B cell (primary cell): ENCODE data around the gene MSH3. TPM values are rescaled to one million over a fixed set of nuclear protein-coding genes. Genes with fewer than 3 reads are reported as not detected.

Experiments
- ATAC-seq: fragments of 200-7000 bp; cut with Tn5 transposase; one replicate; pipeline ENCODE4 v1.10.0; 2021; ENCODE audit warnings: low read depth, mild to moderate bottlenecking, moderate number of reproducible peaks, moderate library complexity
- CTCF ChIA-PET: fragments of 350-600 bp; sonication (Branson Sonifier 250); formaldehyde crosslinking; loops from one replicate; lab custom pipeline; 2021; ENCODE audit warnings: antibody characterized with exemption, inconsistent platforms; lab: Charles Lee
- POLR2A ChIA-PET: fragments of 350-600 bp; sonication (Branson Sonifier 250); formaldehyde crosslinking; loops from one replicate; lab custom pipeline; 2021; ENCODE audit warnings: antibody characterized with exemption; lab: Charles Lee
- DNase-seq: peaks from one replicate; pipeline ENCODE4 v3.0.0; 2013
- H2AFZ ChIP-seq: 2 replicates; pipeline ENCODE4 v1.6.1; 2012; ENCODE audit warnings: mild to moderate bottlenecking, low read depth, low read length; ENCODE audit not compliant: insufficient read depth, poor library complexity, severe bottlenecking
- H3K27ac ChIP-seq, 2 donors: 1 replicate in 1 of 2; 2 replicates in 1 of 2; pipeline ENCODE4 v1.5.1; 2012 to 2013; ENCODE audit warnings: low read length in 2 of 2, mild to moderate bottlenecking in 2 of 2, moderate library complexity in 1 of 2
- H3K27me3 ChIP-seq, 4 experiments: fragments of 200-600 bp in 1 of 4; sonication (generic) in 1 of 4; replicated peaks in 1 of 4; 1 replicate in 2 of 4; 2 replicates in 2 of 4; pipeline versions ENCODE4 v1.6.1 to v1.7.0; 2013 to 2016; ENCODE audit warnings: low read length in 3 of 4, mild to moderate bottlenecking in 2 of 4, mixed read lengths in 1 of 4, moderate library complexity in 1 of 4; ENCODE audit not compliant: insufficient read depth in 4 of 4, control insufficient read depth in 3 of 4; ENCODE audit errors: control extremely low read depth in 1 of 4
- H3K36me3 ChIP-seq, 2 experiments: replicated peaks in 1 of 2; 1 replicate in 1 of 2; 2 replicates in 1 of 2; pipeline versions ENCODE4 v1.6.1 to v1.7.1; 2013; ENCODE audit warnings: low read length in 1 of 2; ENCODE audit not compliant: insufficient read depth in 2 of 2, control insufficient read depth in 1 of 2; ENCODE audit errors: control extremely low read depth in 1 of 2, extremely low read depth in 1 of 2
- H3K4me1 ChIP-seq, 2 donors: fragments of 200-600 bp in 1 of 2; sonication (generic) in 1 of 2; 1 replicate in 1 of 2; 2 replicates in 1 of 2; pipeline versions ENCODE4 v1.5.1 to v1.6.1; 2013 to 2017; ENCODE audit warnings: low read length in 2 of 2; ENCODE audit not compliant: control insufficient read depth in 2 of 2, insufficient read depth in 2 of 2
- H3K4me2 ChIP-seq: replicated peaks from 2 replicates; pipeline ENCODE3; 2012; ENCODE audit warnings: mild to moderate bottlenecking, low read depth, low read length; ENCODE audit not compliant: poor library complexity, severe bottlenecking
- H3K4me3 ChIP-seq, 5 experiments: fragments of 200-600 bp in 1 of 5; sonication (generic) in 1 of 5; 1 replicate in 3 of 5; 2 replicates in 2 of 5; pipeline versions ENCODE4 v1.5.1 to v1.7.0; 2011 to 2016; ENCODE audit warnings: low read length in 4 of 5, mild to moderate bottlenecking in 4 of 5, low read depth in 2 of 5, control low read depth in 1 of 5, moderate library complexity in 1 of 5; ENCODE audit not compliant: insufficient read depth in 1 of 5; ENCODE audit errors: control extremely low read depth in 1 of 5, extremely low read depth in 1 of 5
- H3K79me2 ChIP-seq: fragments of 200-600 bp; sonication (generic); one replicate; pipeline ENCODE4 v1.6.0; 2016; ENCODE audit warnings: low read length; ENCODE audit not compliant: control insufficient read depth, insufficient read depth
- H3K9ac ChIP-seq: fragments of 200-600 bp; sonication (generic); 2 replicates; pipeline ENCODE4 v1.6.1; 2017; ENCODE audit warnings: mild to moderate bottlenecking, low read length, moderate library complexity
- H3K9me3 ChIP-seq, 3 donors: one replicate each; pipeline versions ENCODE4 v1.6.1 to v1.7.1; 2013; ENCODE audit warnings: low read length in 2 of 3; ENCODE audit not compliant: control insufficient read depth in 2 of 3, insufficient read depth in 1 of 3; ENCODE audit errors: control extremely low read depth in 1 of 3
- H4K20me1 ChIP-seq: 2 replicates; pipeline ENCODE4 v1.6.0; 2012; ENCODE audit warnings: mild to moderate bottlenecking, low read length; ENCODE audit not compliant: insufficient read depth, control insufficient read depth, poor library complexity, severe bottlenecking
- H3K27ac Mint-ChIP-seq: one replicate; pipeline ENCODE4 v1.8.0; 2021; ENCODE audit warnings: mixed read lengths
- H3K27me3 Mint-ChIP-seq: one replicate; pipeline ENCODE4 v1.8.0; 2021; ENCODE audit warnings: mixed read lengths
- H3K4me1 Mint-ChIP-seq: one replicate; pipeline ENCODE4 v1.8.0; 2021; ENCODE audit warnings: mixed read lengths
- H3K4me3 Mint-ChIP-seq: one replicate; pipeline ENCODE4 v1.8.0; 2021; ENCODE audit warnings: mixed read lengths
- H3K9me3 Mint-ChIP-seq: one replicate; pipeline ENCODE4 v1.8.0; 2022; ENCODE audit warnings: mixed read lengths; ENCODE audit not compliant: insufficient read depth
- CTCF ChIP-seq: fragments of 200-600 bp; IDR thresholded peaks from one replicate; pipeline ENCODE4 v1.8.0; 2022; ENCODE audit warnings: antibody characterized with exemption, mild to moderate bottlenecking
- EZH2 ChIP-seq: IDR thresholded peaks from 2 replicates; pipeline ENCODE4 v1.6.1; 2012; ENCODE audit warnings: borderline replicate concordance, low read depth, mild to moderate bottlenecking, moderate library complexity, low read length; ENCODE audit not compliant: insufficient read depth, poor library complexity, severe bottlenecking
- WGBS: methylation state at CpG from one replicate; pipeline ENCODE4 v1.1.5; 2013; ENCODE audit warnings: missing lambda C conversion rate; ENCODE audit not compliant: insufficient coverage; 5-methylcytosine and 5-hydroxymethylcytosine counted together
- intact Hi-C: fragments of 100-400 bp; cut with micrococcal nuclease; formaldehyde crosslinking; loops from one replicate; pipeline ENCODE4 v1.10.0; 2022
- polyA plus RNA-seq: library from polyadenylated mRNA; depleted of rRNA; stranded (reverse); fragments of >200 nt; gene quantifications from 2 replicates; pipeline ENCODE4 v1.2.3, GENCODE V29; 2012
- total RNA-seq, 2 donors: library from RNA; stranded (reverse); fragments of 120-200 nt in 1 of 2; gene quantifications; 1 replicate in 1 of 2; 2 replicates in 1 of 2; pipeline versions ENCODE4 v1.2.3 to v1.2.4, GENCODE V29; 2013 to 2022

Gene MSH3
- total and polyA plus RNA-seq, 2 donors (not counting 1 experiment from before 2014, with no cell fraction given): 3.5 to 26.3 TPM

GRCh38 chr5:80754900-80755299, 100.4 kb downstream of the MSH3 start:
- intact Hi-C loops: no loop called here
- peak overlapping the region; percentile 63 for H3K4me2 ChIP-seq

GRCh38 chr5:80755626-80756025, 101.2 kb downstream of the MSH3 start:
- TF ChIP-seq CTCF: no peak
- TF ChIP-seq EZH2: no peak
- Mint-ChIP-seq H3K4me1 (peaks cover 20% of the 10 kb centered on the region), H3K27ac (peak overlapping the region; percentile 73), H3K27me3 (no peaks in the 10 kb centered on the region), H3K4me3 (peak overlapping the region; percentile 79), H3K9me3 (peaks cover 2% of the 10 kb centered on the region)
- Histone ChIP-seq H3K79me2 (no peaks in the 10 kb centered on the region), H3K27ac (peak overlapping the region; percentile 7 to 44), H3K4me2 (peak overlapping the region; percentile 63), H3K27me3 (no peaks in the 10 kb centered on the region), H3K9me3 (no peaks in the 10 kb centered on the region), H3K4me3 (peak overlapping the region in 1 of 5 experiments; percentile 25), H3K4me1 (peaks cover 15 to 21% of the 10 kb centered on the region in 2 donors), H4K20me1 (no peaks in the 10 kb centered on the region), H2AFZ (peak overlapping the region; percentile 24), H3K36me3 (peaks cover 0 to 4% of the 10 kb centered on the region in 2 experiments), H3K9ac (peak overlapping the region; percentile 44)
- intact Hi-C loops: no loop called here
- WGBS: 0% methylated on average over 1 of the region's 3 CpGs
- DNase-seq (peak; percentile 6), ATAC-seq (peak; percentile 41)
- POLR2A ChIA-PET: no interaction called here
- CTCF ChIA-PET: no interaction called here

More at GRCh38 chr5:80754900-80755299, 100.4 kb downstream of the MSH3 start:
- peak overlapping the region; percentile 36 for H2AFZ ChIP-seq
- H4K20me1 ChIP-seq: no peaks in the 10 kb centered on the region
- peak overlapping the region in 2 of 5 experiments; percentile 3 to 25 for H3K4me3 ChIP-seq
- peak overlapping the region; percentile 44 for H3K9ac ChIP-seq
- no peaks in the 10 kb centered on the region for H3K79me2 ChIP-seq
- no peaks in the 10 kb centered on the region for H3K27me3 ChIP-seq
- H3K27ac ChIP-seq: peak overlapping the region in 1 of 2 donors; percentile 44
- TF ChIP-seq EZH2: no peak
- no peak for TF ChIP-seq CTCF
- ATAC-seq (peak; percentile 41), DNase-seq (peak; percentile 7)
- H3K36me3 ChIP-seq: peaks cover 0 to 4% of the 10 kb centered on the region in 2 experiments
- peaks cover 15 to 21% of the 10 kb centered on the region in 2 donors for H3K4me1 ChIP-seq
- ChIA-PET POLR2A (no interaction called here), CTCF (no interaction called here)
- Mint-ChIP-seq H3K4me1 (peaks cover 20% of the 10 kb centered on the region), H3K27me3 (no peaks in the 10 kb centered on the region), H3K9me3 (peaks cover 2% of the 10 kb centered on the region), H3K27ac (peak overlapping the region; percentile 23), H3K4me3 (peak overlapping the region; percentile 79)
- 0% methylated on average over 5 of the region's 7 CpGs for WGBS
- no peaks in the 10 kb centered on the region for H3K9me3 ChIP-seq
